ENCODE results near the gene ANGPTL2. TPM values are rescaled to one million over a fixed set of nuclear protein-coding genes. Genes with fewer than 3 reads are reported as not detected.

ANGPTL2 gene
- polyA plus RNA-seq, 1 of the 3 experiments (the other 2 are of a cell fraction), result 12.3 TPM

GRCh38 chr9:127067603-127068220 lies 54.7 kb downstream of the ANGPTL2 start:
- Histone ChIP-seq H3K9ac (no peak overlapping the region), H3K4me2 (no peak overlapping the region), H4K20me1 (ENCODE audit: insufficient read depth) (no peaks in the 10 kb centered on the region), H3K27me3 (ENCODE audit: insufficient read depth) (no peaks in the 10 kb centered on the region), H3K4me3 (ENCODE audit: low read depth in 2 of 2, low read length in 1 of 2) (no peak overlapping the region), H3K36me3 (replicated peaks in 1 of 2; ENCODE audit: control insufficient read depth in 1 of 2, insufficient read depth in 2 of 2, low read length in 1 of 2) (peaks cover 0 to 2% of the 10 kb centered on the region in 2 experiments), H3K79me2 (ENCODE audit: insufficient read depth) (no peaks in the 10 kb centered on the region), H3K9me2 (no peaks in the 10 kb centered on the region), H3K27ac (ENCODE audit: low read depth in 2 of 2, low read length in 1 of 2) (no peak overlapping the region), H3K4me1 (ENCODE audit: control insufficient read depth in 1 of 2, insufficient read depth in 2 of 2, low read depth in 1 of 2, low read length in 1 of 2) (no peaks in the 10 kb centered on the region), H3F3A (replicated peaks; ENCODE audit: insufficient read depth) (no peaks in the 10 kb centered on the region), H2AFZ (ENCODE audit: low read depth) (no peak overlapping the region), H3K9me3 (peaks cover 10% of the 10 kb centered on the region; the same call in 1 of the 2 replicates)
- DNase-seq, result no peak
- ChIA-PET POLR2A (no interaction called here), CTCF (no interaction called here)
- TF ChIP-seq SIN3A (IDR thresholded peaks at IDR 0.05; ENCODE audit: borderline replicate concordance, low read depth, low read length) (no peak), ZBTB33 (IDR thresholded peaks at IDR 0.05; ENCODE audit: borderline replicate concordance, low read depth) (no peak), MEF2A (IDR thresholded peaks at IDR 0.05; ENCODE audit: borderline replicate concordance, low read depth) (no peak)
- 70% methylated on average over 5 of the region's 5 CpGs for WGBS (ENCODE audit: low lambda C conversion rate)

- ChIA-PET POLR2A (no interaction called here), CTCF (interaction anchor here (1.2 kb wide), 1 partner anchor 126 kb away, joined by 4 read pairs; no protein-coding TSS in a partner anchor)
- Histone ChIP-seq H2AFZ (ENCODE audit: low read depth) (no peak overlapping the region), H3K27me3 (ENCODE audit: insufficient read depth) (no peaks in the 10 kb centered on the region), H3K36me3 (replicated peaks in 1 of 2; ENCODE audit: control insufficient read depth in 1 of 2, insufficient read depth in 2 of 2, low read length in 1 of 2) (peaks cover 0 to 2% of the 10 kb centered on the region in 2 experiments), H3K4me1 (ENCODE audit: control insufficient read depth in 1 of 2, insufficient read depth in 2 of 2, low read depth in 1 of 2, low read length in 1 of 2) (no peaks in the 10 kb centered on the region), H3K9ac (no peak overlapping the region), H3K27ac (ENCODE audit: low read depth in 2 of 2, low read length in 1 of 2) (no peak overlapping the region), H3K9me3 (peaks cover 8% of the 10 kb centered on the region; the same call in 1 of the 2 replicates), H3K79me2 (ENCODE audit: insufficient read depth) (no peaks in the 10 kb centered on the region), H3F3A (replicated peaks; ENCODE audit: insufficient read depth) (no peaks in the 10 kb centered on the region), H3K9me2 (no peaks in the 10 kb centered on the region), H4K20me1 (ENCODE audit: insufficient read depth) (no peaks in the 10 kb centered on the region), H3K4me2 (no peak overlapping the region), H3K4me3 (ENCODE audit: low read depth in 2 of 2, low read length in 1 of 2) (no peak overlapping the region)
- TF ChIP-seq EZH2phosphoT487 (IDR thresholded peaks at IDR 0.05; ENCODE audit: borderline replicate concordance, low read depth) (no peak), PBX3 (IDR thresholded peaks at IDR 0.05) (no peak), CTCF (IDR thresholded peaks at IDR 0.05) (no peak), USF2 (IDR thresholded peaks at IDR 0.05; ENCODE audit: borderline replicate concordance, low read depth, low read length) (no peak), RXRA (IDR thresholded peaks at IDR 0.05; ENCODE audit: borderline replicate concordance, low read depth) (no peak), IRF3 (IDR thresholded peaks at IDR 0.05; ENCODE audit: low read depth, low read length) (no peak), MAX (IDR thresholded peaks at IDR 0.05; ENCODE audit: low read depth) (no peak), YY1 (IDR thresholded peaks at IDR 0.05; ENCODE audit: low read depth) (no peak), FOSL2 (IDR thresholded peaks at IDR 0.05; ENCODE audit: borderline replicate concordance, low read depth) (no peak), ELF1 (IDR thresholded peaks at IDR 0.05) (no peak), GATA2 (CRISPR knock-in tag; IDR thresholded peaks at IDR 0.05) (no peak), MEF2A (IDR thresholded peaks at IDR 0.05; ENCODE audit: borderline replicate concordance, low read depth) (no peak), ZBTB33 (IDR thresholded peaks at IDR 0.05; ENCODE audit: borderline replicate concordance, low read depth) (no peak), RFX5 (IDR thresholded peaks at IDR 0.05; ENCODE audit: low read length) (no peak)
- no peak for DNase-seq
- WGBS (ENCODE audit: low lambda C conversion rate), result 97% methylated on average over 2 of the region's 2 CpGs
These were observed 55.6 kb downstream of the ANGPTL2 start for GRCh38 chr9:127066851-127067136.

Data from SK-N-SH (cell line).